HL-60/S4 treated with retinoic acid at 250 ng/mL for 4 days and 3 days (cell line): Measurements from ENCODE around the gene LCN9.
"Not testable (repeated sequence)": the region's sequence is repeated elsewhere in the genome, so short reads cannot be mapped to it uniquely, and the experiment has no call there.

Experiments used
- in situ Hi-C: fragments of 300-500 bp; cut with MboI; formaldehyde crosslinking; loops from 2 replicates; pipeline ENCODE4 v1.7.0; 2022; ENCODE audit warnings: low sequenced_read_pairs

The LCN9 gene

DNA sequence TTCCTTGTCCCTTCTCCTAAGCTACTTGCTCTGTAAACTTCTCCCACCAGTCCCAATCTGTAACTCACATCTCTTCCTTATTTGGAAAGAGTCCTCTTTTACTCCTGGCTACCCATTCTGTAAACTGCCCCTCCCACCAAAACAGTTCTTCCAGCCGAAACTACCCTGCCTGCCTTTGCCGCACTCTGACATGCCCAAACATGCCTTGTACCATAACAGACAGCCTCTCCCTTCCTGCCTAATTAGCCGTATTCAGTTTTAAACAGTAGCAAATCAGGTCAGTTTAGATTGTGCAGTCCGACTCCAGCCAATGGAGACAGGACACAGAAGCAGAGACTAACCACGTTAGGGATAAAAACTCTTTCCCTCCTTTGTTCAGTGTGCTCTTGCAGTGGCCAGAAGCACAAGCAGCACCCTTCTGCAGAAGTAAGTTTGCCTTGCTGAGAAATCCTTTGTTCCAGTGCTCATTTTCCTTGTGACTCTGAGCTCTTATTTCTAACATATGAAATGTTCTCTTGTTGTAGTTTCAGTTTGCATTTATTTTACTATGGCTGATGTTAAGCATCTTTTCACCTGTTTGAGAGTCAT, 18.4 kb upstream of the LCN9 start:
- in situ Hi-C loops, result no loop called here

DNA sequence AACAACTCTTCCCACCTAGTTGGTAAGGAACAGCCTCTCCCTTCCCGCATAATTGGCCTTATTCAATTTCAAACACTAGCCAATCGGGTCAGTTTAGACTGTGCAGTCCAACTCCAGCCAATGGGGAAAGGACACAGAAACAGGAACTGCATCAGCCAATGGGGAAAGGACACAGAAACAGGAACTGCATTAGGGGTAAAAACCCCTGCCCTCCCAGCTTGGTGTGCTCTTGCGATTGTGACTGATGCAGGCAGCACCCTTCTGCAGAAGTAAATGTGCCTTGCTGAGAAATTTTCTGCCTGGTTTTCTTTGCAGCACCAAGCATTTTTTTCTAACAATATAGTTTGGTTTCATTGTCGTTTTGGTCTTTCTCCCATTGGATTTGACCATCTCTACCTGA, 15.2 kb upstream of the LCN9 start:
- in situ Hi-C loops, result no loop called here

- in situ Hi-C loops, result no loop called here
Observed at GRCh38 chr9:135648494-135649410, 14.4 kb upstream of the LCN9 start.

GRCh38 chr9:135649508-135649907, 13.6 kb upstream of the LCN9 start:
- in situ Hi-C loops, result no loop called here

DNA sequence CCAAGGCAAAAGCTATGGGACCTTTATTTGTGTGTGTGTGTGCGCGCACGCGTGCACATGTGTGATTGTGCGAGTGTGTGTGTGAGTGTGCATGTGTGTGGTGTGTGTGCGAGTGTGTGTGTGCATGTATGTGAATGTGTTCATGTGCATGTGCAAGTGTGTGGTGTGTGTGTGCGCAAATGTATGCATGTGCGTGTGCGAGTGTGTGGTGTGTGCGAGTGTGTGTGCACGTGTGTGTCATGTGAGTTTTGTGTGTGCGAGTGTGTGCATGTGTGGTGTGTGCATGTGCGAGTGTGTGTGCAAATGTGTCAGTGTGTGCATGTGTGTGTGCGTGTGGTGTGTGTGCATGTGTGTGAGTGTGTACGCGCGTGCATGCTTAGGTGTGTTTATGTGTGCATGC, 12.7 kb upstream of the LCN9 start:
- in situ Hi-C loops, result no loop called here

DNA sequence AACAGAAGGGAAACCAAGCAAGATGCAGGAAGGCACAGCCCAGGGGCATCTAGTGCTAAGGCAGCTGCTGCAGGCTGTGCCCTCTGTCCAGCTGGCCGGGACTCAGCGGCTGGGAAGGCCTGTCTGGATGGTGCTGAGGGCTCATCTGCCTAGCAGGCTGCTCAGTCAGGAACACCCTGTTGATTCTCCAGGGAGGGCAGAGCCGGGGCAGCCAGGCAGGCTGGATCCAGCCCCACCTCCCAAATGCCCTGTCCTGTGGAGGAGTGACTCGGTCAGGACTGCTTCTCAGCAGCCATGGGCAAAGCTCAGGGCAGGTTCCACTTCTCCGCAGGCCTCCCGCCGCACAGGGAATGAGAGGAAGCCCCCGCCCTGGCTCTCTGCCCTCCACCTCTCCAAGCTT, 7.8 kb upstream of the LCN9 start:
- in situ Hi-C loops, result no loop called here

DNA sequence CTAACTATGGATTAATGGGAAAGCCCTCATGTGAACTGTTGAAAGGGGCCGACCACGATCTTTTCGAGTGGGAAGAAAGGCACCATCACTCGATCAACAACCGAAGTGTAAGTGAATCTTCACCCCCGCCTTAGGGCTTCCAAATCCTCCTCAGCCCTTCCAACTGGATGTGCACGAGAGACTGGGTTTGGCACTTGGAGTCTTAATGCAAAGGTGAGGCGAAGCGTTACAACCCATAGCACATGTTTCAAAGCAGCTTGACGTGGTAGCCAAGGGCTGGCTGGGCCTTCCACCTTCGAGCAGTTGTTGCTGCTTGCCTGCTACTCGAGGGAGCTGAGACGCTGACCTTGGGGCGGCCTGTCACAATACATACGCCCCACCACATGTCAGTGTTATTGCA, 5.7 kb upstream of the LCN9 start:
- in situ Hi-C loops, result no loop called here

DNA sequence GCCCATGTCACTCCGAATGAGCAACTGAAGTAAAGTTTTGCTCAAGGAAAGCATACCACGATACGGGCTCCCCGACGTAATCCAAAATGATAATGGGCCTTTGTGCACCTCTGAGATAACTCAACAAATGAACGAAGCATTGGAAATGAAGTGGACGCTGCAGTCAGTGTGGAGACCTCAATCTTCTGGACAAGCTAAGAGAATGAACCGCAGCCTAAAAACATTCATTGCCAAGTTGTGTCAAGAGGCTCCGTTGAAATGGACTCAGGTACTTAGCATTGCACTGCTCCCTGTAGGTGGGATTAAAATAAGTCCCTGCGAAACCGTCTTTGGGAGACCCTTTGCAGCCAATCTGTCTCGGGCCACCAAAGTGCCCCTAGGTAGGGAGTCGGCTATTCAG, 3.9 kb upstream of the LCN9 start:
- in situ Hi-C loops, result no loop called here

DNA sequence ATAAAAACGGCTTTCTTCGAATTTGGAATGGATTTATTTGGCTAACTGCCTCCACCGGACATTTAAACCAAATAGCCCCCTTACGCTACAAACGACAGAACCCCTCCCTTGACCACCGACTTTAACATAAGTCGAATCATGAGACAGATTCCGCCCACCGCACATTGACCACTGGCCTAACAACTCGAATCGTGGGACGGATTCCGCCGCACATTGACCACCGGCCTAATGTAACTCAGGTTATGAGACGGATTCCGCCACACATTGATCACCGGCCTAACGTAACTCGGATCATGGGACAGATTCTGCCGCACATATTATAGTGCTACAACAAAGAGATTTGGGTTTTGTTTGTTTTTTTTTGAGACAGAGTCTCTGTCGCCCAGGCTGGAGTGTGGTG, 2.7 kb upstream of the LCN9 start:
- in situ Hi-C loops, result no loop called here

- in situ Hi-C loops, result no loop called here
Observed at GRCh38 chr9:135661816-135662560, 1.1 kb upstream of the LCN9 start.

DNA sequence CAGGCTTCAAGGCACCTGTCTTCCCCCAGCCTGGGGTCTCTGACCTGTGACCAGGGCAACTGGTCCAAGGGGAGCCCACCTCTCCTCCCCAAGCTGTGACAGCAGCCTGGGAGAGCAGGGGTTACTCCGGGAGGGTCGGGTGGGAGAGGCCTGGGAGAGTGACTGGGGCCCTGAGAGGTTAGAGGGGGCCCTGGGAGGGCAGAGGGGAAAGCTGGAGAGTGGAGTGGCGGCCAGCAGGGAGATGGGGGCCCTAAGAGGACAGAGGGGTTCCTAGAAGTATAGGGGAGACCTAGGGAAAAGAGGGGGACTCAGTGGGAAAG, 302 bp downstream of the LCN9 start:
- in situ Hi-C loops, result no loop called here

GRCh38 chr9:135663857-135664256, 748 bp downstream of the LCN9 start:
- in situ Hi-C loops, result no loop called here

- in situ Hi-C loops, result no loop called here
Observed at GRCh38 chr9:135664266-135664665, 1.2 kb downstream of the LCN9 start.

- in situ Hi-C loops, result no loop called here
Observed at GRCh38 chr9:135664801-135665794, 2.0 kb downstream of the LCN9 start.

DNA sequence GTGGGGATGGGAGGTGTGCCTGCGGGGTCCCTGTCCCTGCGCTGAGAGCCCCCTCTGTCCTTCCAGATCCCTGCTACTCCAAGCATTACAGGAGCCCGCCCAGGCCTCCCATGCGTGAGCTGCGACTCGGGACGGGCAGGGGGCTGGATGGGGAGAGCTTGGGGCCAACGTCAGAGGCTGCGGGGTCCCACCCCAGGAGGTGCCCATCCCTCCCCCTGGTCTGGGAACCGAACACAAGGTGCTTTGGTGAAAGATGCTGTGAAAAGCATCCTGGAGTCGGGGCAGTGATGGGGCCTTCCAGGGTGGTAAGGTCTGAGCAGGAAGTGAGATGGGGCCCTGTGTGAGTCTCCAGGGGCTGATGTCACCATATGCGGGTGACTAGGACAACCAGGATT, 2.7 kb downstream of the LCN9 start:
- in situ Hi-C loops, result no loop called here

DNA sequence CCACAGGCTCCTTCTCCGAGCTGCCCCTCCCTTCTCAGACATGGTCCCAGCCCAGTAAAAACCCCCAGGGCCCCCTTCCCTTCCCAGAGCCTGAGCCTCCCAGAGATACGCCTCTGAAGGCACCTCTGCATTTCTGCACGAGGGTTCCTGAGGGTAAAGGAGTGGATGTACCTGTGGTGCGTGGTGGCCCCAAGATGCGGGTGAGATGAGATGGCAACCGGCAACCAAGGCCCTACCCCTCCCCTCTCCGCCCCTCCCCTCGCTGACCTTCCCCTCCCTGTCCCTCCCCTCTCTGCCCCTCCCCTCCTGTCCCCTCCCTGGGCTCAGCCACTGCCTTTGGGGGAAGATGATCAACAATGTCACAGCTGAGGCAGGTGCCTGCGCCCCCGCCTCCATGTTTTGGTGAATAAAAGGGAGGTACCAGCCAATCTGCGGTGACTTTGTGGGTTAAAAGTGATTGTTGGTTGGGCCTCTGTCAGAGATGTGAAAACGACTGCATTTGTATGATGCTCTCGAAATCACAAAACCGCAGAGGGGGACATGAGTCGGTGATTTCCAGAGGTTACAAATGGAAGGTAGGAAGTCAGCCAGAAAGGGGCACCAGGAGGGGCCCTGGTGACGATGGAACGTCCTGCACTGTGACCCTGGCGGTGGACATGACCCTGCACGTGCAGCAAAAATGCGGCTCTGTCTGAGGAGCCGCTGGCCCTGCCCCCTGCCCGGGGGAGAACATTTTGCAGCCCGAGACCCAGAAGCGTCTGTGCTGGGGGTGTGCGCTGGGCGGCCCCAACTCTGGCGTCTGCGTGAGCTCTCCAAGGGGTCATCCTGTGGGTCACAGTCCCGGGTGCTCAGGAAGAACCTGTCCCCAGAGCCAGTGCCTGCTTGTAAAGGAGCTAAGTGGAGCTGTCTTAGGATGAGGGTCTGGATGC, 3.7 kb downstream of the LCN9 start:
- in situ Hi-C loops, result no loop called here

GRCh38 chr9:135667463-135668001, 4.4 kb downstream of the LCN9 start:
- in situ Hi-C loops, result no loop called here

GRCh38 chr9:135669018-135669417, 5.9 kb downstream of the LCN9 start:
- in situ Hi-C loops, result not testable (repeated sequence)

DNA sequence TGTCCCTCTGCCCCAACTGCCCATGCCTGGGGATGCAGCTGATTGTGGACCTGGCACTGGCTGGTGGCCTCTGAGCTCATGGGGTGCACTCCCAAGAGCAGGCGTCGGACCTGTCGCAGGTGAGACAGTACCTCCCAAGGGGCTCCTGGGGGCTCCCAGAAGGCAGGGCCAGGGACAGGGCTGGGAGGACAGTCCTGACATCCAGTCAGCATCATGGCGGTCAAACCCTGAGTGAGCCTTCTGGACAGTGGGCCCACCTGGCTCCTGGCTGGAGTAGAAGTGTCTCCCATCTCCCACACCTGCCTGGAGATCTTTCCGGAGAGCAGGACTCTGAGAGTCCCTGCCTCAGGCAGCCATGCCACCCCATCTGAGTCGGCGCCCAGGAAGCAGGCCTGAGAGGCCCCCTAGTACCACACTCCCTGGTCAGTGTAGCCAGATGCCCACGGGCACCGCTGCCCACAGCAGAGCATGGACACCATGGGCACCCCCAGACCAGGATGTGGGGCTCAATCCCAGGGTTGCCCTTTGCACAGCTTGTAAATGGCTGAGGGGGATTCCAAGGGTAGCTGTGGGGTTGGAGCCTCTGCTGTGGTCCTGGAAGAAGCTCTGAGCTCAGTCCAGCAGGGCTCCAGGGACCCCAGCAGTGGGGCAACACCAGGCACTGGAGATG, 6.6 kb downstream of the LCN9 start:
- in situ Hi-C loops, result no loop called here
